ENCODE data around the gene GMCL1. TPM values are rescaled to one million over a fixed set of nuclear protein-coding genes. Genes with fewer than 3 reads are reported as not detected.

The GMCL1 gene
- total and polyA plus RNA-seq, 9 donors, result 6.9 to 13.8 (median 10.7) TPM

DNA sequence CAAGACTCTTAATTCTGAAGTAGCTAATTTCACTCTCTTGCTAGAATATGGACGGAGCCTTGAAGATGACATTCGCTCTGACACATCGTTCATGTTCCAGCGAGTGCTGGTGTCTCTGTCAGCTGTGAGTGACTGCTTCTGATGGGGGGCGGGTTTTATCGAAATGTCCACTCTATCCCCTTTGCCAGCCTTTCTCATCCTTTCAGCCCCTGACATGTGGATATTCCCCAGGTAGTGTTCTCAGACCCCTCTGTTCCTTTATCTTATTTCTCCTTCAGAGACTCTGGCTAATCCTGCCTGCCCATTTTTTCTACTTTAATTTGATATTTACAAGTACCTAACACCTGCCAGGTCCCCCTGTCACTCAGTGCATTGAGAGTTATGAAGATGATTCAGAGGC lies 18.9 kb upstream of the GMCL1 start:
- WGBS, 3 donors, result 94 to 96% (median 95%) methylated on average over 6 of the region's 6 CpGs
- no peaks in the 10 kb centered on the region for H3K9me3 ChIP-seq
- TF ChIP-seq EP300 (IDR thresholded peaks at IDR 0.05) (no peak), POLR2A (IDR thresholded peaks at IDR 0.05) (no peak), CTCF (IDR thresholded peaks at IDR 0.05) (no peak)
- intact Hi-C loops (cut with DNase I), result no loop called here
- no peaks in the 10 kb centered on the region for H3K36me3 ChIP-seq
- H3K4me3 ChIP-seq, result no peak overlapping the region
- no peak for DNase-seq
- no peaks in the 10 kb centered on the region for H3K4me1 ChIP-seq (ENCODE audit: insufficient read depth)
- H3K27me3 ChIP-seq, result no peaks in the 10 kb centered on the region
- H3K27ac ChIP-seq, result no peak overlapping the region

- Histone ChIP-seq H3K36me3 (no peaks in the 10 kb centered on the region), H3K27ac (no peak overlapping the region), H3K4me3 (no peak overlapping the region), H3K27me3 (no peaks in the 10 kb centered on the region), H3K9me3 (no peaks in the 10 kb centered on the region), H3K4me1 (ENCODE audit: insufficient read depth) (no peaks in the 10 kb centered on the region)
- no peak for DNase-seq
- 90 to 93% (median 92%) methylated on average over 5 of the region's 5 CpGs for WGBS, 3 donors
- TF ChIP-seq CTCF (IDR thresholded peaks at IDR 0.05) (no peak), EP300 (IDR thresholded peaks at IDR 0.05) (no peak), POLR2A (IDR thresholded peaks at IDR 0.05) (no peak)
- intact Hi-C loops (cut with DNase I), result no loop called here
Observed at GRCh38 chr2:69811018-69811417, 18.4 kb upstream of the GMCL1 start.

DNA sequence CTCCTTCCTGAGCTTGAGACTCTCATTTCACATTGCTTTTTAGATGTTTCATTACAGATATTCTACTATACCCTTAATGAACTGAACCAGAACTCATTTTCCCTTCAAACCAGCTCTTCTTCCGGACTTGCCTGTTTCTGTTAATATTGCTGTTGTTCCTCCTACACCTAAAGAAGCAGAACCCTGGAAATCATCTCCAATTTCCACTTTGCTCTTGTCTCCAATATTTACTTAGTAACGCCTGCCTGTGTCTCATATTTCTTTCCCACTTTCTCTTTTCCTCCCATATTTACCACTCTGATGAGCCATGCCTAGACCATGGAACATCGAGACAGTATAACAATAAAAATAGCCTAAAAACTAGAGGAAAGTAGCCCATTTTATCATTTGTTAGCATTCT lies 17.9 kb upstream of the GMCL1 start:
- TF ChIP-seq CTCF (IDR thresholded peaks at IDR 0.05) (no peak), EP300 (IDR thresholded peaks at IDR 0.05) (no peak), POLR2A (IDR thresholded peaks at IDR 0.05) (no peak)
- Histone ChIP-seq H3K4me3 (no peak overlapping the region), H3K9me3 (no peaks in the 10 kb centered on the region), H3K4me1 (ENCODE audit: insufficient read depth) (no peaks in the 10 kb centered on the region), H3K27ac (no peak overlapping the region), H3K27me3 (no peaks in the 10 kb centered on the region), H3K36me3 (no peaks in the 10 kb centered on the region)
- no peak for DNase-seq
- WGBS, 3 donors, result 10 to 34% (median 15%) methylated on average over 3 of the region's 3 CpGs
- intact Hi-C loops (cut with DNase I), result no loop called here

GRCh38 chr2:69815717-69816116 lies 13.7 kb upstream of the GMCL1 start:
- WGBS, 3 donors, result 56 to 77% (median 57%) methylated on average over 1 of the region's 1 CpG
- DNase-seq, result no peak
- Histone ChIP-seq H3K27ac (no peak overlapping the region), H3K27me3 (no peaks in the 10 kb centered on the region), H3K9me3 (no peaks in the 10 kb centered on the region), H3K4me1 (ENCODE audit: insufficient read depth) (no peaks in the 10 kb centered on the region), H3K4me3 (no peak overlapping the region), H3K36me3 (no peaks in the 10 kb centered on the region)
- TF ChIP-seq POLR2A (IDR thresholded peaks at IDR 0.05), result no peak
- TF ChIP-seq CTCF (IDR thresholded peaks at IDR 0.05), result no peak
- no peak for TF ChIP-seq EP300 (IDR thresholded peaks at IDR 0.05)
- intact Hi-C loops (cut with DNase I), result loop anchor here in 2 of 4 donors (2.0 kb wide), 1 partner anchor 91 kb away; no protein-coding TSS in a partner anchor
